ENCODE data around the gene AXIN1. TPM values are rescaled to one million over a fixed set of nuclear protein-coding genes. Genes with fewer than 3 reads are reported as not detected.

Gene AXIN1, protein sequence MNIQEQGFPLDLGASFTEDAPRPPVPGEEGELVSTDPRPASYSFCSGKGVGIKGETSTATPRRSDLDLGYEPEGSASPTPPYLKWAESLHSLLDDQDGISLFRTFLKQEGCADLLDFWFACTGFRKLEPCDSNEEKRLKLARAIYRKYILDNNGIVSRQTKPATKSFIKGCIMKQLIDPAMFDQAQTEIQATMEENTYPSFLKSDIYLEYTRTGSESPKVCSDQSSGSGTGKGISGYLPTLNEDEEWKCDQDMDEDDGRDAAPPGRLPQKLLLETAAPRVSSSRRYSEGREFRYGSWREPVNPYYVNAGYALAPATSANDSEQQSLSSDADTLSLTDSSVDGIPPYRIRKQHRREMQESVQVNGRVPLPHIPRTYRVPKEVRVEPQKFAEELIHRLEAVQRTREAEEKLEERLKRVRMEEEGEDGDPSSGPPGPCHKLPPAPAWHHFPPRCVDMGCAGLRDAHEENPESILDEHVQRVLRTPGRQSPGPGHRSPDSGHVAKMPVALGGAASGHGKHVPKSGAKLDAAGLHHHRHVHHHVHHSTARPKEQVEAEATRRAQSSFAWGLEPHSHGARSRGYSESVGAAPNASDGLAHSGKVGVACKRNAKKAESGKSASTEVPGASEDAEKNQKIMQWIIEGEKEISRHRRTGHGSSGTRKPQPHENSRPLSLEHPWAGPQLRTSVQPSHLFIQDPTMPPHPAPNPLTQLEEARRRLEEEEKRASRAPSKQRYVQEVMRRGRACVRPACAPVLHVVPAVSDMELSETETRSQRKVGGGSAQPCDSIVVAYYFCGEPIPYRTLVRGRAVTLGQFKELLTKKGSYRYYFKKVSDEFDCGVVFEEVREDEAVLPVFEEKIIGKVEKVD
- total RNA-seq (2014; rRNA removed) (26.9 and 50.8 TPM in 2 replicates), Bru-seq, nascent RNA (percentile 57 among the genes with signal in this experiment), BruChase-seq, experiment 1, labeled RNA remaining after a 6-hour chase (percentile 68 among the genes with signal in this experiment), BruChase-seq, experiment 2, labeled RNA remaining after a 2-hour chase (percentile 62 among the genes with signal in this experiment)
- long read RNA-seq, transcript AXIN1-201 (11 exons, 3,643 nt) = minor isoform, 6 of 70 reads
- long read RNA-seq, transcript AXIN1-202 (10 exons, 3,324 nt) = major isoform, 26 of 70 reads
- long read RNA-seq, partial matches to known transcripts = 15 of 70 reads
- long read RNA-seq, other reads (novel, unspliced or antisense) = 23 of 70 reads

DNA sequence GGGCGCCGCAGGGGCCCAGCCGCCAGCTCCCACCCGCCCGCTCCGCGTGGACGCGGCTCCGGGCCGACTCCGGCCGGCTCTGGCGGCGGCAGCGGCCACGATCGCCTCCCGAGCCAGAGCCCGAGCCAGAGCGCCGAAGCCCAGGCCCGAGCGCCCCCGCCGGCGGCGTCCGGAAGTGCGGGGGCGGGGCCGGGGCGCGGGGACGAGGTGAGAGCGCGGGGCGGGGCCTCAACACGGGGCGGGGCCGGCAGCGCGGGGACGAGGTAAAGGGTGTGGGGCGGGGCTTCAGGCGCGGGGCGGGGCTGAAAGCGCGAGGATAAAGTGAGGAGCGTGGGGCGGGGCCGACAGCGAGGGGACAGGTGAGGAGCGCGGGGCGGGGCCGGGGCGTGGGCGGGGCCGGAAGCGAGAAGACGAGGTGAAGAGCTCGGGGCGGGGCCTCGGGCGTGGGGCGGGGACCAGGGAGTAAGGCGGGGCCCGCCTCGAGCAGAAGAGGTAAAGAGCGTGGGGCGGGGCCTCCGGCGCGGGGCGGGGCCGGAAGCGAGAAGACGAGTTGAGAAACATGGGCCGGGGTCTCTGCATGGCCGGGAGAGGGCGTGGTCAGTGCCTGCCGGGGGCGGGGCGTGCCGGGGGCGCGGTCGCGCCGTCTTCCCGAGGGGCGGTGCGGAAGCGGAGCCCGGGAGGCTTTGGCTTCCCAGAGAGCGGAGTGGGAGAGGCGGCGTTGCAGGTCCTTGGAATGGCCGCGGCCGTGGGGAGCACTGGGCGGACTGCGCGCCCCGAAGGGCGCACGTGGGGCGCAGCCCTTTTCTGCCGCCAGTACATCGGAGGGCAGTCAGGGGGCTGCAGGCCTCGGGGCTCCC lies at the start of gene AXIN1:
TSS of gene AXIN1 (minus strand) at position 177 of the 857 bp plus-strand sequence. CDS start 5,698 bp downstream, outside the sequence.
- no TSS peak for BruUV-seq (replicated peaks)
- H4K20me1 ChIP-seq (ENCODE audit: low read length) = no peaks in the 10 kb centered on the region
- no peaks in the 10 kb centered on the region for H3K36me3 ChIP-seq (ENCODE audit: low read depth, low read length)
- H3K79me2 ChIP-seq (ENCODE audit: low read length) = peaks cover 38% of the 10 kb centered on the region
- H3K4me1 ChIP-seq (ENCODE audit: insufficient read depth, low read length) = peaks cover 5% of the 10 kb centered on the region; the same call in 1 of the 2 replicates
- no peaks in the 10 kb centered on the region for H3K9me2 ChIP-seq (replicated peaks; ENCODE audit: low read length)
- intact Hi-C loops (cut with micrococcal nuclease) = no loop called here
- ChIA-PET CTCF (interaction anchor here (0.5 to 1.0 kb wide), 9 partner anchors 8 to 246 kb away, joined by 3 to 14 read pairs (median 4); no protein-coding TSS in a partner anchor), POLR2A (ENCODE audit: unreplicated experiment) (interaction anchor here (0.5 to 0.8 kb wide), 4 partner anchors 10 to 123 kb away, joined by 3 to 37 read pairs (median 22); no protein-coding TSS in a partner anchor)
- peak within 1 kb of the TSS; percentile 77 for H3K4me3 ChIP-seq (ENCODE audit: low read length)
- H3K4me2 ChIP-seq (ENCODE audit: low read length) = peak within 1 kb of the TSS; percentile 88
- H3F3A ChIP-seq (ENCODE audit: low read length, unreplicated experiment) = no peaks in the 10 kb centered on the region
- no peaks in the 10 kb centered on the region for H3K27me3 ChIP-seq (ENCODE audit: low read length)
- TF ChIP-seq, protein P1, sequence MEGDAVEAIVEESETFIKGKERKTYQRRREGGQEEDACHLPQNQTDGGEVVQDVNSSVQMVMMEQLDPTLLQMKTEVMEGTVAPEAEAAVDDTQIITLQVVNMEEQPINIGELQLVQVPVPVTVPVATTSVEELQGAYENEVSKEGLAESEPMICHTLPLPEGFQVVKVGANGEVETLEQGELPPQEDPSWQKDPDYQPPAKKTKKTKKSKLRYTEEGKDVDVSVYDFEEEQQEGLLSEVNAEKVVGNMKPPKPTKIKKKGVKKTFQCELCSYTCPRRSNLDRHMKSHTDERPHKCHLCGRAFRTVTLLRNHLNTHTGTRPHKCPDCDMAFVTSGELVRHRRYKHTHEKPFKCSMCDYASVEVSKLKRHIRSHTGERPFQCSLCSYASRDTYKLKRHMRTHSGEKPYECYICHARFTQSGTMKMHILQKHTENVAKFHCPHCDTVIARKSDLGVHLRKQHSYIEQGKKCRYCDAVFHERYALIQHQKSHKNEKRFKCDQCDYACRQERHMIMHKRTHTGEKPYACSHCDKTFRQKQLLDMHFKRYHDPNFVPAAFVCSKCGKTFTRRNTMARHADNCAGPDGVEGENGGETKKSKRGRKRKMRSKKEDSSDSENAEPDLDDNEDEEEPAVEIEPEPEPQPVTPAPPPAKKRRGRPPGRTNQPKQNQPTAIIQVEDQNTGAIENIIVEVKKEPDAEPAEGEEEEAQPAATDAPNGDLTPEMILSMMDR (conservative IDR thresholded peaks at IDR 0.05; ENCODE audit: low read depth, low read length) = no peak
- no peak for TF ChIP-seq EZH2phosphoT487 (IDR thresholded peaks at IDR 0.05; ENCODE audit: borderline replicate concordance, low read length)
- no peaks in the 10 kb centered on the region for H3K9me3 ChIP-seq (ENCODE audit: low read length)
- peak within 1 kb of the TSS; percentile 74 for H2AFZ ChIP-seq (ENCODE audit: low read length)
- ATAC-seq (peak; percentile 75), DNase-seq (peak; percentile 94)
- peak within 1 kb of the TSS; percentile 76 for H3K9ac ChIP-seq (ENCODE audit: low read length)
- no peak within 1 kb of the TSS for H3K27ac ChIP-seq (ENCODE audit: low read length)

DNA sequence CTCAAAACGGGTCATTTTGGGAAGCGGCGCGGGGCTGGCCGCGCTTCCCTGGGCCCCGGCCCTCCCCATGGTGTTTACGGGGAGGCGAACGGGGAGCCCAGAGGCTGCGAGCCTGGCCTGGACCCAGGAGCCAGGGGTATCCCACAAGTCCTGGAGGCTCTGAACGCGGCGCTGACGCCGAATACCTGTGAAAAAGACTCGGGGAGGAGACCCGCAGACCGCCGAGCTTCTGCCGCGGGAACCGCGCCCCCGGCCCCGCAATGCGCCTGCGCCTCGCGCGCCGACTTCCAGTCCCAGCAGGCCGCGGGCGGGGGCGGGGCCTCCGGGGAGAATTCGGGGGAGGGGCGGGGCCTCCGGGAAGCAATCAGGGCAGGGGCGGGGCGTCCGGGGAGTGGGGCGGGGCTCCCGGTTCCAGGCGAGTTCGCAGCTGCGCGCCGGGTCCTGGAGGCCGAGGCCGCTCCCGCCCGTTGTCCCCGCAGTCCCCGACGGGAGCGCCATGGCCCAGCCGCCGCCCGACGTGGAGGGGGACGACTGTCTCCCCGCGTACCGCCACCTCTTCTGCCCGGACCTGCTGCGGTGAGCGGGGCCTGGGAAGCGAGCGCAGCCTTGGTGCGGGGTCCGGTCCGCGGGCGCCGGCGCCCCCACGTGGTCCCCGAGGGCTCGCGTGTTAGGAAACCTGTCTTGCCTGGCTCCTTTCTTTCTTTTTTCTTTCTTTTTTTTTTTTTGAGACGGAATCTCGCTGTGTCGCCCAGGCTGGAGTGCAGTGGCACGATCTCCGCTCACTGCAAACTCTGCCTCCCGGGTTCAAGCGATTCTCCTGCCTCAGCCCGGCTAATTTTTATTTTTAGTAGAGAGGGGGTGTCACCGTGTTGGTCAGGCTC lies 49.2 kb upstream of the AXIN1 start, which contains the start of gene DECR2:
TSS of gene DECR2 (plus strand) at position 418 of the 881 bp plus-strand sequence. CDS start at position 497, 79 bp downstream.
- peak; percentile 80 for DNase-seq
- POLR2A ChIA-PET (ENCODE audit: unreplicated experiment) = interaction anchor here (0.7 kb wide), 1 partner anchor 27 kb away, joined by 7 read pairs; no protein-coding TSS in a partner anchor

More for the DNA sequence above, 49.2 kb upstream of the AXIN1 start, which contains the start of gene DECR2:
- Histone ChIP-seq H3K4me1 (ENCODE audit: insufficient read depth, low read length) (peaks cover 6% of the 10 kb centered on the region), H3K79me2 (ENCODE audit: low read length) (peaks cover 14% of the 10 kb centered on the region), H3K27me3 (ENCODE audit: low read length) (no peaks in the 10 kb centered on the region), H3K27ac (ENCODE audit: low read length) (peak within 1 kb of the TSS; percentile 61), H3K36me3 (ENCODE audit: low read depth, low read length) (no peaks in the 10 kb centered on the region), H3K9me3 (ENCODE audit: low read length) (no peaks in the 10 kb centered on the region), H3K4me3 (ENCODE audit: low read length) (peak within 1 kb of the TSS; percentile 74), H4K20me1 (ENCODE audit: low read length) (no peaks in the 10 kb centered on the region), H3K4me2 (ENCODE audit: low read length) (peak within 1 kb of the TSS; percentile 93), H3F3A (ENCODE audit: low read length, unreplicated experiment) (no peaks in the 10 kb centered on the region), H2AFZ (ENCODE audit: low read length) (peak within 1 kb of the TSS; percentile 71), H3K9ac (ENCODE audit: low read length) (peak within 1 kb of the TSS; percentile 81), H3K9me2 (replicated peaks; ENCODE audit: low read length) (no peaks in the 10 kb centered on the region)
- CTCF ChIA-PET = no interaction called here
- no TSS peak for BruUV-seq (replicated peaks)
- peak; percentile 70 for ATAC-seq
- intact Hi-C loops (cut with micrococcal nuclease) = loop anchor here (2.0 kb wide), 1 partner anchor 23 kb away; the partner anchor contains the start of gene RAB11FIP3
- TF ChIP-seq, protein P1 (conservative IDR thresholded peaks at IDR 0.05; ENCODE audit: low read depth, low read length) = peak; percentile 44; the same call in 1 of the 2 replicates
- no peak for TF ChIP-seq EZH2phosphoT487 (IDR thresholded peaks at IDR 0.05; ENCODE audit: borderline replicate concordance, low read length)

Measured in PC-3 (cell line).